Measurements from ENCODE around the gene C17orf50.

C17orf50 gene

GRCh38 chr17:35791681-35792350 lies 31.1 kb downstream of the C17orf50 start:
- no peak for DNase-seq

GRCh38 chr17:35793257-35793656 lies 32.6 kb downstream of the C17orf50 start:
- no peak for DNase-seq

DNA sequence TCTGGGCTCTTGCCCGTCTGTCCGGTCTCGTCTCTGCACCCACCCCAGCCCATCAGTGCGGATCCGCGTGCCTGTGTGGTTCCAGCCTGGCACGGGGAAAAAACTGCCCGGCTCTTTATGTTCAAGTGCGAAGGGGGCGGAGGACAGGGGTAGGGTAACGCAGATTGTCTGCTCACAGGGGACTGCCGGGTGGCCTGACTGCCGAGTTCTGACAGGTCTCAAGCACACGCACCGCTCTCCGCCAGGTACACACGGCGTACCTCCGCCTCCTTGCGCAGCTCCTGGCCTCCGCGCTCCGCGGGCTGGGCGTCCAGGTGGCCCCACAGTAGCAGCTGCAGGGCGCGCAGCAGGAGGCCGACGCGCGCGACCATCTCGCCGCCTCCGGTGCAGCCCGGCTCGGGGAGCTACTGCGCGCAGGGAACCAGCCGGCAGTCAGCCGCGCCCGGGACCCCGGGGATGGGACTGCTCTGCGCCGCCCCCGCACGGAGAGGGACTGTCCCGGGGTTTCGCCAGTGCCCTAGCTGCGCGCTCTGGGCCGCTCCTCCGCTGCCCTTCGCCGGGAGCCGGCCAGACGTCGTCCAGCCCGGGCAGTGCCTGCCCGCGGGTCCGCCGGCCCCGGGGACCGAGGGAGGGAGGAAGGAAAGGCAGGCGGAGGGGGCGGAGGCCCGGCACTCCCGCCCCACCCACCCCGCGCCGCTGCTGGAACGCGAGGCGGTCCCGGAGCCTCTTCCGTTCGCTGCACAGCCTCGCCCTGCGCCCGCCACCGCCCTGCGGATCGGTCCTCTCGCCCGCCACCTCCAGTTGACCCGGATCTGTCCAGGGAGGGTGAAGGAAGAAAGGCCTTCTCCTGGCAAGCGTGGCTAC lies 34.6 kb downstream of the C17orf50 start, which contains the start of gene MMP28:
MMP28 (minus strand) TSS at position 635 of the 864 bp plus-strand sequence; CDS start at position 371, 264 bp downstream.
- peak; percentile 79 for DNase-seq

DNA sequence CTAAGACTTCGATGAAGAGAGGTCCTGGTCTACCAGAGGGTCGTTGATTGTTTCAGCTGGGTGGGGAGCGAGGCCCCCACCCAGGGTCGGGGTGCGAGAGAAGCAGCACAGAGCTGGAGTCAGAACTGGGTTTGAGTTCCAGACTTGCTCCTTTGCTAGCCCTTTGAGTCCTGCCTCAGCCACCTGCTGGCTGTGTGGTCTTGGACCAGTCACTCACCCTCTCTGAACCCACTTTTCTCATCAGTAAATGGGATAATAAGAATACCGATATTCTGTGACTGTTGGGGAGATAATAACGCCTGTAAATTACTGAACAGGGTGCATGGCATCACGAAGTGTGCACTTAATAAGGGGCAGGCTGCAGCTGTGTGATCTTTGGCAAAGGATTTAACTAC lies 35.2 kb downstream of the C17orf50 start:
- no peak for DNase-seq

- no peak for DNase-seq
These were observed 36.3 kb downstream of the C17orf50 start for GRCh38 chr17:35796942-35797341.

DNA sequence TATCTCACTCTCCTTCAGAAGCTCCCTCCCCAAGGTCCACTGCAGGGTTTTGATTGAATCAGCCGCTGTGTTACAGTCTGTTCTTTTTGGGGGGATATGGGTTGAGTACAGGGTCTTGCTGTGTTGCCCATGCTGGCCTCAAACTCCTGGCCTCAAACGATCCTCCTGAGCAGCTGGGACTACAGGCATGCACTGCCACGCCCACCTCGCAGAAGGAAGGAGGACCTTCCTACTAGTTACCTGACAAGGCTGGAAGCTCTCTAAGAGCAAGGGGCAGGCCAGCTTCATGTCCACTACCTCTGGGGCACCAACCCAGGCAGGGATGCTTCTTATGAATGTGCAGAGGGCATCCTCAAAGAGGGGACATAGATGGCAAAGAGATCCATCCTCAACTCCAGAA lies 36.7 kb downstream of the C17orf50 start:
- no peak for DNase-seq

- DNase-seq: no peak
These were observed 37.2 kb downstream of the C17orf50 start for GRCh38 chr17:35797918-35798317.

- DNase-seq: no peak
These were observed 39.3 kb downstream of the C17orf50 start for GRCh38 chr17:35799942-35800341.

DNA sequence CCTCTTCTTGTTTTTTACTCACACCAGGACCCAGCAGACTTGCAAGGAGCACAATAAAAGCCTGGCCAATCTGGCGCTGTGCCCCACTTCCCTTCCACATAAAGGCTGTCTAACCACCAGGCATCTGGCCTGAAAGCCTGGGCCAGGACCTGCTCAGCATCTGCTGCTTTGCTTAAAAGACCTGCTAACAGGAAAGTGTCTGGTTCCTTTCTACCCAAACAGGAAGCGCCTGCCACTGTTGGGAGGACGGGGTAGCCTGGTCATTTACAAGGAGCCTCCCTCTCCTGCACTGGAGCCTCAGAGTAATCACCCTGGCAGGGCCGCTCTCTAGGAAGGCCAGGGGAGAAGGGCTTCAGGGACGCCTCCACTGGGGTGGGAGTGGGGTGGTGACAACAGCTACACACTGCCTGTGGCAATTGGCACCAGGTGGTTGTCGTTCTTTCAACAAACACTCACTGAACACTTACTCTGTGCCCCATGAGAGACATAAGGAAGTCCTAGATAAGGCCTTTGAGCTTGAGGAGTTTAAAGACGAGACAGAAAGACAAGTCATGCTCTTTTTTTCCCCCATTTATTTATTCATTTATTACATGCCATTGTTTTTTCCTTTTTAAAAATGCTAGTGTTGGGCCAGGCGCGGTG lies 41.0 kb downstream of the C17orf50 start:
- peak; percentile 71 for DNase-seq

DNA sequence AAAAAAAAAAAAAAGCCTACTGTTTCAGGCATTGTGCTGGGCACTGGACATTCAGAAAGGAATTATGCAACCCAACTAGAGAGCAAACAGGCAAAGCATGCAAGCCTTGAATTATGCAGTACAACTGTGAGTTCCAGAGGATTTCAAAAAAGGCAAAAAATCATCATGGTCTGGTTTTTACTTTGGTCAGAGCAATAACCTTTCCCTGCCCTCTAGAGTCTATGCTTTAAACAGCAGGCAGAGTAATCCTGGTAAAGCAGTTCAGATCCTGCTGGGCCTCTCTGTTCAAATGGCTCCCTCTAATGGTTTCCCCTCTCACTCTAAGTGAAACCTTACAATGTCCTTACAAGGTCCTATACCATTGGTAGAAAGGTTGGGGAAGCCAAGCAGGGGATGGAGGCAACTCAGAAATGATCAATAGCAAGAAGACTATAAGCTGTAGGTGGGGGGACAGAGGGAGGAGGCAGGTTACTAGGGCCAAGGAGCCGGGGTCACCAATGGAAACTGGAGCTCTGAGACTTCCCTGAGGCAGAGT lies 44.0 kb downstream of the C17orf50 start:
- peak; percentile 76 for DNase-seq

GRCh38 chr17:35807371-35808144 lies 46.9 kb downstream of the C17orf50 start:
- DNase-seq: no peak

DNA sequence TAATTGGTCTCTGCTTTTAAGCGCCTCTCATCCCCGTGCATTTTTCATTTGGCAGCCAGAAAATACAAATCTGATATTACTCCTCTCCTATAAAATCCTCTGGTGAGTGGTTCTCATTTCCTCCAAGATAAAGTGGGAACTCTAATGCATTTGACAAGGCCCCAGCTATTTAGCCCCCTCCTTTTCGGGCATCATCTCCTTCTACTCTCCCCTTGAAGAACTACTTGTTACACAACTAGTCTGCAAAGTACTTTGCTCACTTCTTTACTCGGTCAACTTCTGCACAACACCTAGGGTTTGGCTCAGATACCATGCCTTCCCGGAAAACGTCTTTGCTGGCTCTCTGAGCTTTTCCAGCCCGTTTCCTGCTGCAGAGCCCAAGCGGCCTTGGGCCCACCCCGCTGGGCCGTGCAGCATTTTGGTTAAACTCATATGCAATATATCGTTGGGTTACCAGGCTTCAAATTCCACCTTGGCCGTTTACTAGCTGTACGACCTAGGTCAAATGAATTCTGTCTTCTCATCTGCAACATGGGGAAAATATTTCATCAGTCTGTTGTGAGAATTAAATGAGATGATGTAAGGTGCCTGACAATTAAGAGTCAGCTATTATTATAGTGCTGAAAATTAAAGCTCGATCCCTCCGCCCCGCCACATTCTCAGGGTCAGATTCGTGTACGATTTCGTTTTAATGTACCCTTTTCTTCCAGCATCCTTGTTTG lies 47.7 kb downstream of the C17orf50 start:
- DNase-seq: no peak

- peak; percentile 99 for DNase-seq
These were observed 48.5 kb downstream of the C17orf50 start, which contains the start of gene TAF15 for GRCh38 chr17:35808962-35809854. TAF15 (plus strand) TSS chr17:35809484; CDS start chr17:35809570, 86 bp downstream.

DNA sequence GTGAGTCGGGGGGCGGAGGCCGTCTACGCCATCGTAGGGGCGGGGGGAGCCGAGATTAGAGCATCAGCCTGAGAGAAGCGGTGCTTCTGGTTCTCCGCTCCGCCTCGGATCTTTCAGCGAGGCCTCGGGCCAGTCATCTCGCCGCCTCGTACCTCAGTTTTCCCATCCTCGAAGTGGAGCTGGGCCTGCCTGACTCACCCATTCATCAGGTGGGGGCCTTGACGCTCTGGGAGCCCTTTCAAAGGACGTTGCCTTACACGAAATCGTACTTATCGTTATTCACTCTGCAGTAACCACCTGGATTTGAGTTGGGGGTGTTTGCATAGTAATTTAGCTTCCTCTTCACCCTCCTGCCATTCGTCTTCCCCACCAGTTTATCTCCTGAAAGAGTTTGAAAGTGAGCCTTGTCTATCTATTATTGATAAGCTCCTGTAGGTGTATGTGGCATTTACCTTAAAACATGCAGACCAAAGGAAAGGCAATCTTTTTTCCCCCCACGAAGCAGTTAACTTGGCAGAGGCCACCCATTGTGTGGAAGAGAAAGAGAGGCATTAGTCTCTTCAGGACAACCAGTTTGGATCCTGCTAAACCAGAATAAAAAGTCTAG lies 49.3 kb downstream of the C17orf50 start:
- no peak for DNase-seq

GRCh38 chr17:35811759-35812158 lies 51.1 kb downstream of the C17orf50 start:
- DNase-seq: no peak

- no peak for DNase-seq
These were observed 51.8 kb downstream of the C17orf50 start for GRCh38 chr17:35812456-35812855.
